Hematopoietic multipotent progenitor cell (in vitro differentiated cells): Measurements from ENCODE around the gene QPCT. TPM values are rescaled to one million over a fixed set of nuclear protein-coding genes. Genes with fewer than 3 reads are reported as not detected.
A peak's percentile ranks its signal among the peaks of the same experiment; 100 is the strongest.
"Not testable (repeated sequence)": the region's sequence is repeated elsewhere in the genome, so short reads cannot be mapped to it uniquely, and the experiment has no call there.

ENCODE experiments used
- DNase-seq, 3 donors: peaks; one replicate each; pipeline ENCODE4 v3.0.0-alpha.2; 2011 to 2015; ENCODE audit warnings: low read depth in 2 of 3, low spot score in 2 of 3
- total RNA-seq: library from RNA; depleted of rRNA; stranded (reverse); fragments of >200 nt; gene quantifications from one replicate; pipeline ENCODE4 v1.2.3, GENCODE V29; 2012

QPCT gene
- 2.4 TPM for total RNA-seq

DNA sequence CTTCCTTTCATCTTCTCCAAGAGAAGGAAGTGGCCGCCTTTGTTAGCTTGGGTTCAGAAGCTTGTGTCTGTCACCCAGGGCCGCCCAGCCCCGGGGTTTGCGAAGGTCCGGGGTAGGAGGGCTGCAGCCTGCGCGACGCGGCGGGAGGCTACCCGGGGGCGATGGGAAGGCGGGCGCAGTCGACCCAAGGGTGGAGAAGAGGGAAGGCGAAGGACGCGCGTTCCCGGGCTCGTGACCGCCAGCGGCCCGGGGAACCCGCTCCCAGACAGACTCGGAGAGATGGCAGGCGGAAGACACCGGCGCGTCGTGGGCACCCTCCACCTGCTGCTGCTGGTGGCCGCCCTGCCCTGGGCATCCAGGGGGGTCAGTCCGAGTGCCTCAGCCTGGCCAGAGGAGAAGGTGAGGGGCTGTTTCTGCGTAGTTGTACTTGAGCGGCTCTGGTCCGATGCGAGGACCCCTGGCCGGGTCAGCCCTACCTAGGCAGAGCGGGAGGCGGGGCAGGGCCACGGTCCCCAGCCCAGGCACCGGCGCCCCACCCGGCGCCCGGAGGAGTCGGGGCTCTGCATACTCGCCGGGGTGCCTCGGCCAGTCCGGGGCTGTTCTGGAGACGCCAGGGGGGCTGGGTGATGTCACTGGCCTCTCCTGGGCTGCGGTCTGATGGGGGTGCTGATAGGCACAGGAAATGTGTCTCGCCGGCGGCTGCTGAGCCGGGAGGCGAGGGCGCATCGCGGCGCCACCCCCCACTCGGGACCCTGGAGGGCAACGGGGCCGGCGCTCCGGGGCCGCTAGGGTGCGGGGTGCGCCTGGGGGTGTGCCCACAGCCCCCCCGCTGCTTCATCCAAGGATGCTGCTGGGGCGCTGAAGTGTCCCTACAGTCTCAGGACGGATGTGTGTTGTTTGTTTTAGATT lies at the start of gene QPCT:
TSS of gene QPCT (plus strand) at position 178 of the 909 bp plus-strand sequence. CDS start at position 280, 102 bp downstream.
- DNase-seq: peak; percentile 16 to 79 (median 77)

- not testable (repeated sequence) for DNase-seq
These were observed 49.6 kb upstream of the QPCT start for GRCh38 chr2:37294858-37295257.

- DNase-seq: no peak
These were observed 48.9 kb upstream of the QPCT start for GRCh38 chr2:37295469-37296073.

DNA sequence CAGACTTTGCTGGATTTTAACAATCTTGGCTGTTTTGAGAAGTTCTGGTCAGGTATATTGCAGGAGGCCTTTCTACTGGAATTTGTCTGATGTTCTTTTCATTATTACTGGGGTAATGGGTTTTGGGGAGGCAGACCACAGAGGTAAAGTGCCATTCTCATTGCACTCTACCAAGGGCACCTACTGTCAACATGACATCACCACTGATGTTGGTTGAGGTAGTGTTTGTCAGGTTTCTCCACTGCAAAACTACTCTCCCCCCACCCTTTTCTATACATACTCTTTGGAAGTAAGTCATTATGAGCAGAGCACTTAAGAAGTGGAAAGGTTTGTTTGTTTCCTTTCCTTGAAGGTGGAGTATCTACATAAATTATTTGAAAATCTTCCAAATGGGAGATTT lies 46.8 kb upstream of the QPCT start:
- DNase-seq: no peak

DNA sequence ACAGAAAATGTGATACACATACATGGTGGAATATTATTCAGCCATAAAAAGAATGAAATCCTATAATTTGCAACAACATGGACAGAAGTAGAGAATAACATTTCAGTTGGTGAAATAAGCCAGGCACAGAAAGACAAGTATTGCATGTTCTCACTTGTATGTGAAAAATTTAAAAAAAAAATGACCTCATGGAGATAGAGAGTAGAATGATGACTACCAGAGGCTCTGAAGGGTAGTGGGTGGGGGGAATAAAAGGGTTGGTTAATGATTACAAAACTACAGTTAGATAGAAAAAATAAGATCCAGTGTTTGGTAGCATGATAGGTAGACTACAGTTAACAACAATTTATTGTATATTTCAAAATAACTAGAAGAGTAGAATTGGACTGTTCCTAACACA lies 44.3 kb upstream of the QPCT start:
- DNase-seq: no peak

DNA sequence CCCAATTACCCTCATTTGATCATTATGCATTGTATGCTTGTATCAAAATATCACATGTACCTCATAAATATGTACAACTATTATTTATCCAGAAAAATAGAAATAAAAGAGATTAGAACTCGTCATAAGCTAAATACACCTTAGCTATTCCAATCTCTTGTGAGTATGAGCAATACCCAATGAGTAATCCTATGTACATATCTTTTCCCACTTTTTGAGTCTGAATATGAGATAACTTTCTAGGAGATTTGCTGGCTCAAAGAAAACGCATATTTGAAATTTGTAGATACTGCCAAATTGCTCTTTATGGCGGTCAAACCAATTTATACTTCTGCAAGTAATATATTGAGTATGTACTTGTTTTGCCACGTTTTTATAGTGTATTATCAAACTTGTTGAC lies 43.9 kb upstream of the QPCT start:
- DNase-seq: no peak

DNA sequence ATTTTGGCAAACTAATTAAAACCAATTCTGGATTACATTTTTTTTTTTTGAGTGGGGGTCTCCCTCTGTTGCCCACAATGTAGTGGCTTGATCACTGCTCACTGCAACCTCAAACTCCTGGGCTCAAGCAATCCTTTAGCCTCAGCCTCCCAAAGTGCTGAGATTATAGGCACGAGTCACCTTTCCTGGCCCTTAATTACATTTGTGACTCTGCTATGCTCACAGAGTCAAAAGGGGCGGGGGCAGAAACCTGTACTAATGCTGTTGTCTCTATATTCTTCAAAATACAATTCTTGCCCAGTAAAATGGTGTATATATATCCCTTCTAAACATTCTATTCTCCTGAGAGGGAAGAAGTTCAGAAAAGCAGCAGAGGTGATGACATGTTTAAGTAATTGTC lies 43.0 kb upstream of the QPCT start:
- no peak for DNase-seq

DNA sequence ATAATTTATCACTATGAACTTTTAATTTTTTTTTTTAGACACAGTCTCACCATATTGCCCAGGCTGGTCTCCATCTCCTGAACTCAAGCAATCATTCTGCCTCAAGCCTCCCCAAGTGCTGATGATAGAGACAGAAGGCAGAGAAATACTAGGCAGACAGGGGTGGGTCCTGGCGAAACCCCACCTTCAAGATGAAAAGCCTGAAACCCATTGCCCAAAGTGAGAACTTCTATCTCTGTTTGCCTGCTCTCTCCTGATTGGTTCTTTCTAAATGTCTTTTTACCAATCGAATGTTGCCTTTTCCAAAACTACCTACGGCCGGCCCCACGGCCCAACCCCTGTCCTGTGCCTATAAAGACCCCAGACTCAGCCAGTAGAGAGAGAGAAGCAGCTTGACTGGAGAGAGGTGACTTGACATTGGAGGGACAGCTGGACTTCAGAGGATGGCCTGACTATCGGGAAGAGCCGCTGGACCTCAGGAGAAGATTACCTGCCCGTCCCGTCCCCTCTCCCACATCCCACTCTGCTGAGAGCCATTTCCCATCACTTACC lies 41.7 kb upstream of the QPCT start:
- DNase-seq: no peak

DNA sequence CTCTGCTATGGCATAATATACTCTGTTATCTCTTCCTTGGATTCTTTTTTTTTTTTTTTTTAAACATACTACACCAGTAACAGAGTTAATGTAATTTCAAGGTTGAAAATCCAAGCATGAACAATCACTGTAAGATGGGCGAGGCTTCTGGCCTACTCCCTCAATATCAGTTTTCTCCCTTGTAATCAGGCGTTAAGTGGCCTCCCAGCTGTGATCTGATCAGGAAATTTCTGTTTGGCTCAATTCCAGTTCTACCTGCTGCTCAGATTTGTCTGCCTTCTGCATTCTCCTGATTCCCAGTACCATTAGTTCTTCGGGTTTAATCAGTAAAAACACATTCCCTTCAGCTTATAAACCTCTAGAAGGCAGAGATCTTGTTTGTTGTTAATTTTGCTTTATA lies 38.4 kb upstream of the QPCT start:
- no peak for DNase-seq

DNA sequence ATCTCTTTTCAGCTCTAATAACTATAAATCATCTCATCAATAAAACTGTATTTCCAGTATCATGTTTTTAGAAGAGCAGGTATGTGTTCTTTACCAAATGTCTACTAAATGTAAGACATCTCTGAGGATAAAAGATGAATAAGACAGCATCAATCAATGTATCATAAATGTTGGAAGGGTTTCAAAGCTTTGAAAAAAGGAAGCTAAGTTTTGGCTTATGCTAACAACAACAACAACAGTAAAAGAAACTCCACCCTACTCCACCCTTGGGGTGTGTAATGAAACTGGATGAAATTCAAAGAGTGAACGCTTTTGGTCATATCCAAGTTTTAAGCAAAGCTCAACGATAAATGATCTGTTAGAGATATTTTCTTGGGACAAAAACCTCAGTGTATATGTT lies 36.9 kb upstream of the QPCT start:
- no peak for DNase-seq

DNA sequence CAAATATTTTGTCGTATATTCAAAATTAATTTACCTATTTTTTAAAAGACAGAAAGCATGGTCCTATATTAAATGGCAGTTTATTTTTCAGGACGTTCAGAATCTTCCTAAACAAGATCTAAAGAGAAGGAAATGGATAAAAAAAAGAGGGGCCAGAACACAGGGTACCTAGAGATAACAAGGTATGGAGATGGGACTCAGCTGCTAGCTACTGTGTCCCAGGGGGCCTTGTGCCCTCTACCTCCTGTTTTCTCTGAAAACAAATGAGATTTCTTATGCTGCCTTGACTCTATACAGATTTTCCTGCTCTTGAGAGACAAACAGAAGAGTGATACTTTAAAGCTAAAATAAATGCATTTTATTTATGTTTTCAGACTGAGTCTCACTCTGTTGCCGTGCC lies 29.1 kb upstream of the QPCT start:
- DNase-seq: no peak

DNA sequence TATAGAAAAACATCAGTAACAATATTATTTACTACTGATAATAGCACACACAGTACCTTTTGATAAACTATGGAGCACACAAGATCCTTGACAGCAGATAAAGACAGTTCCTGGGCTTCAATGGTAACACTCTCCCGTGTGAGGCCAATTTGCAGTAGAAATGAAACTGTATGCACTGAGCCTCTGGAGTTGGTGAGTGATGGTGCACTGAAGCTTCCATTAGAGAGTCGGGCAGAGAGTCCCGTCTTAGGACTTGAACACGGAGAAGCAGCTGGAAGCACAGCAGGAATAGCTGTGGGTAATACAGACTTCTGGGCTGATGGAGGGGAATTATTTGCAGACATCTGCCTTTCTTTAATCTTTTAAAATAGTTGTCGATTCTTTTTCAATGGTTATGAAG lies 28.2 kb upstream of the QPCT start:
- no peak for DNase-seq

DNA sequence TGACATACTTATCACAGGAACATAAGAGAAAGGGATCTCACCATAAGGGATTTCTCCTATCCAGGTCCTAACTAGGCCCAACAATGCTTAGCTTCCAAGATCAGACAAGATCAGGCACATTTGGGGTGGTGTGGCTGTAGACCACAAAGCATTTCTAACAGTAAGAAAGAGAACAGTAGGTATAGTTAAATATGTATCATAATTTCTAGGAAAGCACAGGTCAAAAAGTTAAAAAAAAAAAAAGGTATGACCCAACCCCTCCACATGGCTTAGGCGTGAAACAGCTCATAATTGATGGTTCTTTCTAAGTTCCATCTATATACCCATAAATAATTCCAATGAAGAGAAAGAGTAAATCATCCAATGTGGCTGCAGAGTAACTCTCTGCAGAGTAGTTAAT lies 26.7 kb upstream of the QPCT start:
- DNase-seq: no peak

DNA sequence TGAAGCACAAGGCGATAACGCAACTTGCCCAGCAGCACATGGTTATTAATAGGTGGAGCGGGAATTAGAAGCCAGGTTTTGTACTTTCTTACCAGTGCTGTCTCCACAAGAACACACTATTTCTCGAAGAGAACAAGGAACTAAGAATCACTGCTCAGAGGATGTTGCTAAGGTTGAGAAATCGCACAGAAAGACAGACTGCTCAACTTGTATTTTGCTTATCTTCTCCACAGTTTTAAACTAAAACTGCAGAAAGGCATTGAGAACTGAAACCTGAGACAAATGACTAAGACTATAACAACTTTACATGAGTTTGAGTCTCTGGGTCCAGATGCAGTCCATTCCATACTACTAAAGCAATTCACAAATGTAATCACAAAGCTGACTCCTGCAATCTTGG lies 26.0 kb upstream of the QPCT start:
- no peak for DNase-seq

DNA sequence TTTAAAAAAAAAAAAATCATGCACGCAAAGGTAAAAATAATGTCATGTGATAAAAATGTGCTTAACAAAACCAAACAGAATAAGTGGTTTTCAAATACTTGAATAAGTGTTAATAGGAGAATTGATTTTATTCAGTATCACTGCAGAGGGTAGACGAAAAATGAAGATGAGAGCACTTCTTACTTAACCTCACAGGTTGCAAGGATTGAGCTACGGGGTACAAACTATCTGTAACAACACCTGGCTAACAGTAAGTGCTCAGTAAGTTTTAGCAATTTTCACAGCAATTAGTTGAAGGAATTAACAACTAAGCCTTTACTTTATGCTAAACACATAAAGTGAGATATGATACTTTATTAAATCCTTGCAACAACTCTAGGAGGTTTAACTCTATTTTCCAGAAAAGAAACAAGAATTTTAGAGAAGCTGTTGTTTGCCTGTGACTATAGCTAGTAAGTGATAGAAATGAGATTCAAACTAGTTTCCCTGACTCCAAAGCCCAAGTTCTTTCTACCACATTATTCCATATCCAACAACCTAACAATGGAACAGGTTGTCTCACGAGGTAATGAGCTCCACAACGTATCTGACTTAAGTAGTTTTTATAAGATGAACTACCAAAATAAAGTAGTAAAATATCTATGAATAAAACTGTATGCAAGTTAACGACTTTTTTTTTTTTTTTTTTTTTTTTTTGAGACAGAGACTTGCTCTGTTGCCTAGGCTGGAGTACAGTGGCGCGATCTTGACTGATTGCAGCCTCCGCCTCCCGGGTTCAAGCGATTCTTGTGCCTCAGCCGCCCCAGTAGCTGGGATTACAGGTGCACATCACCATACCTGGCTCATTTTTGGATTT lies 24.4 kb upstream of the QPCT start:
- no peak for DNase-seq

DNA sequence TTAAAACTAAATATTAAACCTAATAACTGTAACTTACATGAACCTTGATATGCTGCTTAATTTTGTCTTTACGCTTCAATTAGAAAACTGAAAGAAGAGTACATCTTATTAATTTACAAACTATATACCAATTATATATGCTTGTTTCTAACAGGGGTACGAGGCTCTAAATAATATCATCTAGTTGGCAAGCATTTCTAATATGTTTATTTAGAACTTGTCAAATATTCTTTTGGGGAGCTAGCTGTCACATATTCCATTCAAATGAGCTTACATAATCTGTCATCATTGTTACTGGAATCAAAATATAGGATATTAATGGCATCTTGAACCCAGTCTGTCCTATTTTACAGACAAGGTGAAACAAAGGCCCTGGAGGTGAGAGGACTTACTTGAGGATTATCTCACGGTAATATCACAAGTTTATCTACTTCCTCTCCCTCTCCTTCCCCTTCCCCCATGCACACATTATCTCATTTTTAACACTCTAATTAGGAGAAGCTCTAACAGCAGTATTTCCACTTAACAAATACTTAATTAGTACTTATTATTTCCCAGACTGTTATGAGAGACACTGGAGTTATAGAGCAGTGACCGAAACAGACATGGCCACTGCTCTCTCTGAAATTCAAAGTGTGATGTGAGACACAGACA lies 23.3 kb upstream of the QPCT start:
- no peak for DNase-seq

GRCh38 chr2:37322368-37322767 lies 22.1 kb upstream of the QPCT start:
- DNase-seq: no peak

GRCh38 chr2:37323176-37323780 lies 21.2 kb upstream of the QPCT start:
- DNase-seq: no peak

DNA sequence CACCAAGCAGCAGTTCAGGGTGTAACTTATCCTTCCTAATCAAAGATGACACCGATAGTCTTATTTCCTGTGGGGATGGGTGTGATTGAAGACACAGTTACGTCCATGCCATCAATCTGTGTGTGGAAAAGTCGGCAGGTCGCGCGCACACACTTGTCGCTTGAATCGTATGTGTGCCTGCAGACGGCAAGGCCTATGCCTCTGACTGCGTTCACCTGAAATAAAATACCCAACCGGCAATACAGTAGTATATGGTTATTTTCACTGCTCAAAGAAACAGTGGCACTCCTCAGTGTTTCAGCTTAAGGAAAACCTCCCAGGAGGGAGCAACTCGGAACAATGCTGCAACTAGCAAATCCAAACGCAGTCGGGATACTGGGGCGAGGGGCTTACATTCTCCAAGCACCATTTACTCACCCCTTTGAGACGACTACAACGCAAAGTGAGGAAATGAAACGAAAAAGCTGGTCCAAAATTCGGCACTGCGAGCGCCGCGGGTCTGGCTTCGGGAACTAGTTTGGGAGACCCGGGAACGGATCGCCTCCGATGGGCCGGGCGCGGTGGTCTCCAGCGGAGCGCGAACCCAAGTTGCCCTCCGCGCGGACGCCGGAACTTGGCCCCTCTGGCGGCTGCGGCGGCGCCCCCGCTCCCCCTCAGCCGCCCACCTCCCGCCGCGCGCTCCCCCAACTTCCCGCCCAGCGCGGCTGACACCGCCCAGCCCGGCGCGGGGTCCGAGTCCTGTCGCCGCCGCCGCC lies 20.5 kb upstream of the QPCT start:
- DNase-seq: peak; percentile 23 to 41 (median 26)

GRCh38 chr2:37324536-37324785 lies 20.0 kb upstream of the QPCT start:
- peak in 2 of 3 donors; percentile 81 to 83 for DNase-seq
